LNCAP (cell line): Measurements from ENCODE around the gene SLC35F4.

Source experiments
- CTCF ChIP-seq: fragments of 450-650 bp; IDR thresholded peaks from 2 replicates; pipeline ENCODE4 v1.5.1; 2017; ENCODE audit warnings: mild to moderate bottlenecking

SLC35F4 gene

GRCh38 chr14:57637901-57638300 is 228.0 kb downstream of the SLC35F4 start:
- TF ChIP-seq CTCF: no peak

GRCh38 chr14:57634335-57634734 is 231.6 kb downstream of the SLC35F4 start:
- no peak for TF ChIP-seq CTCF

DNA sequence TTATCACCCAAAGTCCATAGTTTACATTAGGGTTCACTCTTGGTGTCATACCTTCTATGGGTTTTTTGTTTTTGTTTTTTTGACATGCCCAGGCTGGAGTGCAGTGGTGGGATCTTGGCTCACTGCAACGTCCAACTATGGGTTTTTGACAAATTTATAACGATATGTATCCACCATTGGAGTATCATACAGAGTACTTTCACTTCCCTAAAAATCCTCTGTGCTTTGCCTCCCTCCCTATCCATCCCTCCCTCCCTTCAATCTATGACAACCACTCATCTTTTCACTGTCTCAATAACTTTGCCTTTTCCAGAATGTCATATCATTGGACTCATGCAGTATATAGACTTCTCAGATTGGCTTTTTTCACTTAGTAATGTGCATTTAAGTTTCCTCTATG is 233.2 kb downstream of the SLC35F4 start:
- no peak for TF ChIP-seq CTCF

GRCh38 chr14:57617510-57617909 is 248.4 kb downstream of the SLC35F4 start:
- TF ChIP-seq CTCF: no peak

GRCh38 chr14:57612946-57613345 is 252.9 kb downstream of the SLC35F4 start:
- TF ChIP-seq CTCF: no peak

DNA sequence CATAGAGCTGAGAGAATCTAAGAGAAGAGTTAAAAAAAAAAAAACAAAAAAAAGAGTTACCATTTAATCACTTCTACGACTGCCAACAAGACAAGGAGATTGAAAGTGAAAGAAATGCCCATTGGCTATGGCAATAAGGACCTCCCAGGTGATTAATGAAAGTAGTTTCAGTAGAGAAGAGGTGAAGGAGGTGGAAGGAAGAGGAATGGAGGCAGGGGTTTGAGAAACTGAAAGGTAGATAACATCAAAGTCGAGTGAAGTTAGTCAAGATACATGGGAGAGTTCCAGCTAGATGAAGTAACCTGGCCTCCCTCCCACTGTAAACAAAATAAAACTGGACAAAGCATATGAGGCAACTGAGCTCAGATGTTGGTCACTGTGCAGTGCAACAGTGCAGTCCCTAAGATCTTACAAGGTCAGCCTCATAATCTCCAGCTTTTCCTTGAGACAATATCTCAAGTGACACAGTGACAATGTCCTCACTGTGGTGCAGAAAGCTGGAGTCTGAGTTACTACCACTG is 254.3 kb downstream of the SLC35F4 start:
- TF ChIP-seq CTCF: no peak

GRCh38 chr14:57610631-57611030 is 255.3 kb downstream of the SLC35F4 start:
- no peak for TF ChIP-seq CTCF
